Endothelial cell of umbilical vein (primary cell): ENCODE data around the gene C10orf143. TPM values are rescaled to one million over a fixed set of nuclear protein-coding genes. Genes with fewer than 3 reads are reported as not detected.

Experiments
- BruUV-seq: library from RNA; stranded (reverse); fragments of 400-500 nt; replicated peaks from 2 replicates; lab custom pipeline; 2021; lab: Mats Ljungman, UMichigan
- CTCF ChIA-PET: fragments of 300-600, 350-600 bp; sonication (Branson Sonifier 250); formaldehyde crosslinking; loops from one replicate; lab custom pipeline; 2021; ENCODE audit warnings: antibody characterized with exemption, inconsistent platforms; lab: Charles Lee
- POLR2A ChIA-PET: fragments of 300-600, 350-600 bp; sonication (Branson Sonifier 250); formaldehyde crosslinking; loops from one replicate; lab custom pipeline; 2021; ENCODE audit warnings: antibody characterized with exemption, inconsistent platforms; lab: Charles Lee
- DNase-seq: peaks from one replicate; pipeline ENCODE4 v3.0.0-alpha.2; 2011; ENCODE audit warnings: low read depth, low spot score
- FAIRE-seq: peaks from 2 replicates; lab custom pipeline; 2011; peaks lifted over from hg19 to GRCh38; lab: Jason Lieb, UNC
- H2AFZ ChIP-seq: 2 replicates; pipeline ENCODE4 v1.6.0; 2012; ENCODE audit warnings: low read depth, low read length, control low read depth, inconsistent platforms
- H3K27ac ChIP-seq: 2 replicates; pipeline ENCODE4 v1.5.1; 2011; ENCODE audit warnings: low read depth, mild to moderate bottlenecking, control low read depth, low read length, moderate library complexity; ENCODE audit not compliant: insufficient read depth
- H3K27me3 ChIP-seq, 2 experiments: 2 replicates each; pipeline versions ENCODE4 v1.6.0 to v1.6.1; 2011; ENCODE audit warnings: low read length in 2 of 2, mixed read lengths in 1 of 2; ENCODE audit not compliant: control insufficient read depth in 2 of 2, insufficient read depth in 2 of 2
- H3K36me3 ChIP-seq, 2 experiments: 2 replicates in 1 of 2; 3 replicates in 1 of 2; pipeline ENCODE4 v1.5.1; 2011; ENCODE audit warnings: low read length in 2 of 2, mild to moderate bottlenecking in 1 of 2, moderate library complexity in 1 of 2; ENCODE audit not compliant: control insufficient read depth in 2 of 2, insufficient read depth in 2 of 2; ENCODE audit errors: extremely low read depth in 1 of 2
- H3K4me1 ChIP-seq: 3 replicates; pipeline ENCODE4 v1.5.1; 2011; ENCODE audit warnings: mild to moderate bottlenecking, low read length; ENCODE audit not compliant: control insufficient read depth, insufficient read depth; ENCODE audit errors: extremely low read depth
- H3K4me2 ChIP-seq: 2 replicates; pipeline ENCODE4 v1.6.1; 2011; ENCODE audit warnings: low read length, control low read depth, mixed read lengths; ENCODE audit not compliant: insufficient read depth
- H3K4me3 ChIP-seq, 3 experiments: fragments of 200-600 bp in 1 of 3; sonication (generic), shearing (Covaris generic) in 1 of 3; replicated peaks in 1 of 3; 2 replicates each; pipeline ENCODE4 v1.5.1; 2011 to 2016; ENCODE audit warnings: control low read depth in 3 of 3, low read length in 3 of 3, mild to moderate bottlenecking in 2 of 3, inconsistent platforms in 1 of 3, low read depth in 1 of 3, moderate library complexity in 1 of 3; ENCODE audit not compliant: insufficient read depth in 1 of 3
- H3K79me2 ChIP-seq: 2 replicates; pipeline ENCODE4 v1.6.0; 2012; ENCODE audit warnings: low read length, inconsistent platforms; ENCODE audit not compliant: control insufficient read depth, insufficient read depth
- H3K9ac ChIP-seq: replicated peaks from 2 replicates; pipeline ENCODE3; 2011; ENCODE audit warnings: low read length, control low read depth; ENCODE audit not compliant: insufficient read depth; ENCODE audit errors: extremely low read depth
- H3K9me1 ChIP-seq: replicated peaks from 3 replicates; pipeline ENCODE4 v1.6.0; 2011; ENCODE audit warnings: mild to moderate bottlenecking, low read length; ENCODE audit not compliant: control insufficient read depth, insufficient read depth; ENCODE audit errors: extremely low read depth
- H3K9me3 ChIP-seq: replicated peaks from 2 replicates; pipeline ENCODE4 v1.5.1; 2012; ENCODE audit warnings: low read length, inconsistent platforms; ENCODE audit not compliant: control insufficient read depth, insufficient read depth
- H4K20me1 ChIP-seq: replicated peaks from 2 replicates; pipeline ENCODE3; 2011; ENCODE audit warnings: mild to moderate bottlenecking, low read length; ENCODE audit not compliant: control insufficient read depth, insufficient read depth; ENCODE audit errors: extremely low read depth
- CTCF ChIP-seq, 2 donors: IDR thresholded peaks; 1 replicate in 1 of 2; 2 replicates in 1 of 2; pipeline ENCODE4 v1.5.1; 2011; ENCODE audit warnings: low read length in 2 of 2, mild to moderate bottlenecking in 2 of 2, moderate library complexity in 2 of 2, control low read depth in 1 of 2, inconsistent platforms in 1 of 2, low read depth in 1 of 2; ENCODE audit not compliant: insufficient read depth in 1 of 2; ENCODE audit errors: extremely low read depth in 1 of 2
- EZH2 ChIP-seq: IDR thresholded peaks from 2 replicates; pipeline ENCODE4 v1.6.1; 2012; ENCODE audit warnings: borderline replicate concordance, low read depth, mild to moderate bottlenecking, moderate library complexity, low read length, inconsistent platforms; ENCODE audit not compliant: severe bottlenecking
- FOS ChIP-seq: IDR thresholded peaks from 2 replicates; pipeline ENCODE4 v1.6.1; 2011; ENCODE audit warnings: mild to moderate bottlenecking, low read length, moderate library complexity, borderline replicate concordance; ENCODE audit not compliant: insufficient read depth
- JUN ChIP-seq: IDR thresholded peaks from 2 replicates; pipeline ENCODE4 v1.6.1; 2011; ENCODE audit warnings: borderline replicate concordance, low read depth; ENCODE audit not compliant: insufficient read length, insufficient read depth
- MAX ChIP-seq: IDR thresholded peaks from 2 replicates; pipeline ENCODE4 v1.6.1; 2011; ENCODE audit not compliant: insufficient read depth, insufficient read length
- MYC ChIP-seq: IDR thresholded peaks from one replicate; pipeline ENCODE4 v1.6.1; 2011; ENCODE audit warnings: mild to moderate bottlenecking, low read depth, low read length
- POLR2A ChIP-seq: IDR thresholded peaks from 2 replicates; pipeline ENCODE4 v1.6.1; 2012; ENCODE audit warnings: low read depth, mild to moderate bottlenecking, control low read depth, low read length
- dilution Hi-C: fragments of 300-500 bp; cut with MboI; formaldehyde crosslinking; loops from one replicate; pipeline ENCODE4 v1.15.0; 2019; ENCODE audit warnings: low sequenced_read_pairs; ENCODE audit not compliant: extremely low pct_ligation_motif_present
- intact Hi-C: fragments of 100-400 bp; cut with micrococcal nuclease; formaldehyde crosslinking; loops from one replicate; pipeline ENCODE4 v1.10.0; 2022
- polyA plus RNA-seq, 4 experiments: library from polyadenylated mRNA; depleted of rRNA in 3 of 4; stranded (reverse) in 3 of 4; unstranded in 1 of 4; fragments of >200 nt; gene quantifications; 2 replicates each; pipeline versions ENCODE4 v1.2.1 to v1.2.3, GENCODE V29; 2011 to 2012; ENCODE audit warnings: missing spikeins in 1 of 4
- total RNA-seq: library from RNA; stranded (reverse); gene quantifications from 2 replicates; pipeline ENCODE4 v1.2.3, GENCODE V29; 2021

Gene C10orf143
- total and polyA plus RNA-seq, 2 donors (not counting 3 experiments of a cell fraction or from before 2014, with no cell fraction given): 0.26 to 0.44 TPM

- no peak overlapping the region for H2AFZ ChIP-seq
- no peaks in the 10 kb centered on the region for H3K79me2 ChIP-seq
- no peak overlapping the region for H3K9ac ChIP-seq
- H3K4me2 ChIP-seq: no peak overlapping the region
- no peak overlapping the region for H3K27ac ChIP-seq
- H3K4me1 ChIP-seq: no peaks in the 10 kb centered on the region
- no peaks in the 10 kb centered on the region for H4K20me1 ChIP-seq
- TF ChIP-seq EZH2 (no peak), JUN (no peak), MAX (no peak), FOS (no peak), POLR2A (no peak), MYC (no peak)
- ChIA-PET CTCF (no interaction called here), POLR2A (no interaction called here)
- no peak for DNase-seq
- H3K9me1 ChIP-seq: no peaks in the 10 kb centered on the region
- BruUV-seq: no TSS peak
- intact Hi-C loops: no loop called here
- no peaks in the 10 kb centered on the region for H3K36me3 ChIP-seq
- H3K27me3 ChIP-seq: no peaks in the 10 kb centered on the region
- no peaks in the 10 kb centered on the region for H3K9me3 ChIP-seq
- dilution Hi-C loops: no loop called here
- H3K4me3 ChIP-seq: no peak overlapping the region
- FAIRE-seq: no peak
Measured at GRCh38 chr10:130047336-130047735, 63.3 kb downstream of the C10orf143 start.

- H3K9me3 ChIP-seq: no peaks in the 10 kb centered on the region
- no peak overlapping the region for H2AFZ ChIP-seq
- TF ChIP-seq MYC: no peak
- no peak for TF ChIP-seq MAX
- no peak for TF ChIP-seq JUN
- no peak for TF ChIP-seq CTCF (IDR thresholded peaks at IDR 0.05; ENCODE audit: extremely low read depth in 1 of 2, insufficient read depth in 1 of 2, low read depth in 1 of 2, low read length in 2 of 2)
- no peak overlapping the region for H3K9ac ChIP-seq
- CTCF ChIA-PET: no interaction called here
- POLR2A ChIA-PET: no interaction called here
- no peaks in the 10 kb centered on the region for H3K36me3 ChIP-seq
- DNase-seq: no peak
- H3K79me2 ChIP-seq: no peaks in the 10 kb centered on the region
- intact Hi-C loops (no loop called here), dilution Hi-C loops (no loop called here)
- H3K27ac ChIP-seq: no peak overlapping the region
- no peak overlapping the region for H3K4me2 ChIP-seq
- H3K4me1 ChIP-seq: no peaks in the 10 kb centered on the region
- no peak overlapping the region for H3K4me3 ChIP-seq
- H3K27me3 ChIP-seq: no peaks in the 10 kb centered on the region
- no TSS peak for BruUV-seq
- H4K20me1 ChIP-seq: no peaks in the 10 kb centered on the region
- H3K9me1 ChIP-seq: no peaks in the 10 kb centered on the region
- no peak for FAIRE-seq
Measured at GRCh38 chr10:130046591-130046990, 64.0 kb downstream of the C10orf143 start.
